ENCODE measurements around the gene WBP1.

The WBP1 gene

GRCh38 chr2:74486141-74486540, 27.9 kb downstream of the WBP1 start:
- DNase-seq: no peak

GRCh38 chr2:74488643-74489481, 30.6 kb downstream of the WBP1 start:
- no peak for DNase-seq

- DNase-seq: no peak
These were observed 31.7 kb downstream of the WBP1 start for GRCh38 chr2:74489906-74490305.

- DNase-seq: no peak
These were observed 33.7 kb downstream of the WBP1 start for GRCh38 chr2:74491648-74492544.

- peak; percentile 36 for DNase-seq
These were observed 35.3 kb downstream of the WBP1 start for GRCh38 chr2:74493546-74493945.

GRCh38 chr2:74495440-74495839, 37.2 kb downstream of the WBP1 start:
- no peak for DNase-seq

GRCh38 chr2:74496997-74497776, 38.9 kb downstream of the WBP1 start:
- no peak for DNase-seq

GRCh38 chr2:74497777-74498499, 39.7 kb downstream of the WBP1 start:
- no peak for DNase-seq

- peak; percentile 75 for DNase-seq
These were observed 40.4 kb downstream of the WBP1 start for GRCh38 chr2:74498500-74499266.

GRCh38 chr2:74499267-74499939, 41.2 kb downstream of the WBP1 start, which contains the start of gene LBX2:
Gene LBX2, minus strand, starts transcription at chr2:74499603. Its CDS starts 66 bp downstream, at chr2:74499537.
- no peak for DNase-seq

GRCh38 chr2:74499940-74500577, 41.8 kb downstream of the WBP1 start:
- no peak for DNase-seq

- no peak for DNase-seq
These were observed 42.3 kb downstream of the WBP1 start for GRCh38 chr2:74500578-74500946.

- no peak for DNase-seq
These were observed 43.3 kb downstream of the WBP1 start for GRCh38 chr2:74501335-74502071.

GRCh38 chr2:74502147-74502719, 44.0 kb downstream of the WBP1 start:
- no peak for DNase-seq

- peak; percentile 90 for DNase-seq
These were observed 44.7 kb downstream of the WBP1 start for GRCh38 chr2:74502720-74503505.

GRCh38 chr2:74503506-74504475, 45.6 kb downstream of the WBP1 start:
- DNase-seq: no peak

GRCh38 chr2:74504591-74504990, 46.4 kb downstream of the WBP1 start:
- DNase-seq: no peak
